Rectal smooth muscle tissue (tissue), 1 donor: ENCODE measurements around the gene NIT2.
"Not testable (repeated sequence)": the region's sequence is repeated elsewhere in the genome, so short reads cannot be mapped to it uniquely, and the experiment has no call there.

ENCODE experiments used
- H3K27ac ChIP-seq: one replicate; pipeline ENCODE4 v1.7.0; 2013; ENCODE audit warnings: low read depth, low read length, inconsistent platforms
- H3K27me3 ChIP-seq: one replicate; pipeline ENCODE4 v1.7.0; 2013; ENCODE audit warnings: low read length; ENCODE audit not compliant: control insufficient read depth, insufficient read depth
- H3K36me3 ChIP-seq: one replicate; pipeline ENCODE4 v1.7.0; 2013; ENCODE audit warnings: low read length; ENCODE audit not compliant: control insufficient read depth, insufficient read depth
- H3K4me1 ChIP-seq: one replicate; pipeline ENCODE4 v1.7.0; 2013; ENCODE audit warnings: low read length; ENCODE audit not compliant: control insufficient read depth, insufficient read depth
- H3K4me3 ChIP-seq: one replicate; pipeline ENCODE4 v1.7.0; 2013; ENCODE audit warnings: low read length
- H3K9ac ChIP-seq: one replicate; pipeline ENCODE4 v1.7.0; 2013; ENCODE audit warnings: low read length

Gene NIT2

GRCh38 chr3:100324044-100324443, 10.5 kb upstream of the NIT2 start:
- H3K36me3 ChIP-seq, result no peaks in the 10 kb centered on the region
- H3K27me3 ChIP-seq, result no peaks in the 10 kb centered on the region

GRCh38 chr3:100325827-100326226, 8.7 kb upstream of the NIT2 start:
- no peak overlapping the region for H3K27ac ChIP-seq
- H3K27me3 ChIP-seq, result no peaks in the 10 kb centered on the region
- H3K4me3 ChIP-seq, result no peak overlapping the region
- no peak overlapping the region for H3K9ac ChIP-seq
- no peaks in the 10 kb centered on the region for H3K36me3 ChIP-seq
- H3K4me1 ChIP-seq, result no peaks in the 10 kb centered on the region

More at GRCh38 chr3:100324044-100324443, 10.5 kb upstream of the NIT2 start:
- Histone ChIP-seq H3K27ac (no peak overlapping the region), H3K4me1 (no peaks in the 10 kb centered on the region), H3K4me3 (no peak overlapping the region), H3K9ac (no peak overlapping the region)

- not testable (repeated sequence) for H3K4me3 ChIP-seq, H3K27me3 ChIP-seq, H3K4me1 ChIP-seq, H3K36me3 ChIP-seq, H3K9ac ChIP-seq, H3K27ac ChIP-seq
Measured at GRCh38 chr3:100327377-100327776, 7.2 kb upstream of the NIT2 start.

- Histone ChIP-seq H3K9ac (no peak overlapping the region), H3K4me3 (no peak overlapping the region), H3K27me3 (no peaks in the 10 kb centered on the region), H3K36me3 (no peaks in the 10 kb centered on the region), H3K4me1 (no peaks in the 10 kb centered on the region), H3K27ac (no peak overlapping the region)
Measured at GRCh38 chr3:100329800-100330489, 4.6 kb upstream of the NIT2 start.

- Histone ChIP-seq H3K4me3 (no peak overlapping the region), H3K9ac (no peak overlapping the region), H3K4me1 (no peaks in the 10 kb centered on the region), H3K27ac (no peak overlapping the region), H3K27me3 (no peaks in the 10 kb centered on the region), H3K36me3 (no peaks in the 10 kb centered on the region)
Measured at GRCh38 chr3:100330651-100331050, 3.9 kb upstream of the NIT2 start.

- no peaks in the 10 kb centered on the region for H3K4me1 ChIP-seq
- no peaks in the 10 kb centered on the region for H3K36me3 ChIP-seq
- H3K4me3 ChIP-seq, result no peak overlapping the region
- no peak overlapping the region for H3K27ac ChIP-seq
- no peaks in the 10 kb centered on the region for H3K27me3 ChIP-seq
- H3K9ac ChIP-seq, result no peak overlapping the region
Measured at GRCh38 chr3:100331660-100332059, 2.9 kb upstream of the NIT2 start.

- no peaks in the 10 kb centered on the region for H3K36me3 ChIP-seq
- no peak overlapping the region for H3K4me3 ChIP-seq
- no peaks in the 10 kb centered on the region for H3K27me3 ChIP-seq
- H3K4me1 ChIP-seq, result no peaks in the 10 kb centered on the region
- H3K9ac ChIP-seq, result no peak overlapping the region
- no peak overlapping the region for H3K27ac ChIP-seq
Measured at GRCh38 chr3:100333051-100333450, 1.5 kb upstream of the NIT2 start.

GRCh38 chr3:100333970-100334487, 528 bp upstream of the NIT2 start:
- peak overlapping the region; percentile 92 for H3K4me3 ChIP-seq
- H3K36me3 ChIP-seq, result peaks cover under 1% of the 10 kb centered on the region
- peak overlapping the region; percentile 31 for H3K27ac ChIP-seq
- H3K9ac ChIP-seq, result peak overlapping the region; percentile 80
- H3K4me1 ChIP-seq, result no peaks in the 10 kb centered on the region
- no peaks in the 10 kb centered on the region for H3K27me3 ChIP-seq

GRCh38 chr3:100335434-100335833, 877 bp downstream of the NIT2 start:
- peak overlapping the region; percentile 92 for H3K4me3 ChIP-seq
- peak overlapping the region; percentile 47 for H3K27ac ChIP-seq
- H3K4me1 ChIP-seq, result no peaks in the 10 kb centered on the region
- H3K36me3 ChIP-seq, result peaks cover 11% of the 10 kb centered on the region
- no peaks in the 10 kb centered on the region for H3K27me3 ChIP-seq
- no peak overlapping the region for H3K9ac ChIP-seq

GRCh38 chr3:100336229-100336628, 1.7 kb downstream of the NIT2 start:
- H3K27ac ChIP-seq, H3K4me1 ChIP-seq, H3K4me3 ChIP-seq, H3K9ac ChIP-seq, H3K27me3 ChIP-seq: not testable (repeated sequence)
- peaks cover 11% of the 10 kb centered on the region for H3K36me3 ChIP-seq

- H3K9ac ChIP-seq, result no peak overlapping the region
- no peaks in the 10 kb centered on the region for H3K27me3 ChIP-seq
- no peak overlapping the region for H3K4me3 ChIP-seq
- no peak overlapping the region for H3K27ac ChIP-seq
- no peaks in the 10 kb centered on the region for H3K4me1 ChIP-seq
- H3K36me3 ChIP-seq, result peaks cover 11% of the 10 kb centered on the region
Measured at GRCh38 chr3:100338911-100339310, 4.4 kb downstream of the NIT2 start.

GRCh38 chr3:100339786-100340185, 5.2 kb downstream of the NIT2 start:
- Histone ChIP-seq H3K27me3 (no peaks in the 10 kb centered on the region), H3K4me3 (no peak overlapping the region), H3K4me1 (no peaks in the 10 kb centered on the region), H3K9ac (no peak overlapping the region), H3K27ac (no peak overlapping the region), H3K36me3 (peaks cover 15% of the 10 kb centered on the region)

GRCh38 chr3:100340527-100340926, 6.0 kb downstream of the NIT2 start:
- Histone ChIP-seq H3K27ac (no peak overlapping the region), H3K4me1 (no peaks in the 10 kb centered on the region), H3K27me3 (no peaks in the 10 kb centered on the region), H3K36me3 (peaks cover 15% of the 10 kb centered on the region), H3K4me3 (no peak overlapping the region), H3K9ac (no peak overlapping the region)
